Loucy (cell line): ENCODE measurements around the gene ZDHHC14.

Experiments
- H2AFZ ChIP-seq: fragments of 200-600 bp; sonication (generic); 2 replicates; pipeline ENCODE4 v1.6.0; 2016; ENCODE audit warnings: antibody characterized with exemption, mild to moderate bottlenecking, low read length, moderate library complexity
- H3F3A ChIP-seq: fragments of 200-600 bp; 2 replicates; pipeline ENCODE4 v1.6.0; 2016; ENCODE audit warnings: antibody characterized with exemption, low read depth, mild to moderate bottlenecking
- H3K27me3 ChIP-seq: fragments of 200-600 bp; sonication (generic); 2 replicates; pipeline ENCODE4 v1.6.1; 2014; ENCODE audit warnings: low read length, mild to moderate bottlenecking; ENCODE audit not compliant: insufficient read depth, poor library complexity, severe bottlenecking
- H3K36me3 ChIP-seq: fragments of 200-600 bp; sonication (generic); 2 replicates; pipeline ENCODE4 v1.6.1; 2016; ENCODE audit warnings: low read length; ENCODE audit not compliant: insufficient read depth
- H3K4me1 ChIP-seq: fragments of 200-600 bp; sonication (generic); 2 replicates; pipeline ENCODE4 v1.5.1; 2014; ENCODE audit warnings: low read length, mild to moderate bottlenecking; ENCODE audit not compliant: insufficient read depth, poor library complexity, severe bottlenecking
- H3K4me2 ChIP-seq: fragments of 200-600 bp; sonication (generic); 2 replicates; pipeline ENCODE4 v1.6.0; 2014; ENCODE audit warnings: antibody characterized with exemption, low read length, low read depth, mild to moderate bottlenecking; ENCODE audit not compliant: poor library complexity, severe bottlenecking
- H3K4me3 ChIP-seq: fragments of 200-600 bp; sonication (generic); 2 replicates; pipeline ENCODE4 v1.5.1; 2014; ENCODE audit warnings: low read length, mild to moderate bottlenecking, mixed read lengths; ENCODE audit not compliant: poor library complexity, severe bottlenecking
- H3K79me2 ChIP-seq: fragments of 200-600 bp; sonication (generic); 2 replicates; pipeline ENCODE4 v1.6.1; 2014; ENCODE audit warnings: low read length; ENCODE audit not compliant: insufficient read depth
- H3K9ac ChIP-seq: fragments of 200-600 bp; sonication (generic); 2 replicates; pipeline ENCODE4 v1.6.0; 2014; ENCODE audit warnings: mild to moderate bottlenecking, low read depth, low read length, moderate library complexity; ENCODE audit not compliant: poor library complexity, severe bottlenecking
- H3K9me2 ChIP-seq: fragments of 200-600 bp; sonication (generic); replicated peaks from 2 replicates; pipeline ENCODE4 v1.6.1; 2016; ENCODE audit warnings: low read depth, low read length, mixed read lengths
- H3K9me3 ChIP-seq: fragments of 200-600 bp; sonication (generic); 2 replicates; pipeline ENCODE4 v1.6.1; 2014; ENCODE audit warnings: mild to moderate bottlenecking, antibody characterized with exemption, low read length, low read depth; ENCODE audit not compliant: insufficient read depth
- H4K20me1 ChIP-seq: fragments of 200-600 bp; sonication (generic); 2 replicates; pipeline ENCODE4 v1.6.0; 2014; ENCODE audit warnings: antibody characterized with exemption, low read length, mild to moderate bottlenecking; ENCODE audit not compliant: insufficient read depth, poor library complexity, severe bottlenecking
- CTCF ChIP-seq: fragments of 200-600 bp; sonication (generic); conservative IDR thresholded peaks from 2 replicates; pipeline ENCODE4 v1.5.1; 2014; ENCODE audit warnings: mild to moderate bottlenecking, antibody characterized with exemption, low read length
- EZH2phosphoT487 ChIP-seq: fragments of 200-600 bp; IDR thresholded peaks from 2 replicates; pipeline ENCODE4 v1.6.1; 2018; ENCODE audit warnings: antibody characterized with exemption, mild to moderate bottlenecking, moderate library complexity, borderline replicate concordance

Gene ZDHHC14

GRCh38 chr6:157667211-157668008 is 286.4 kb downstream of the ZDHHC14 start:
- TF ChIP-seq EZH2phosphoT487 (no peak), CTCF (peak; percentile 96)

GRCh38 chr6:157668009-157668401 is 287.0 kb downstream of the ZDHHC14 start:
- Histone ChIP-seq H3K9me3 (no peaks in the 10 kb centered on the region), H3K36me3 (no peaks in the 10 kb centered on the region), H3K9me2 (no peaks in the 10 kb centered on the region), H4K20me1 (no peaks in the 10 kb centered on the region), H3F3A (no peaks in the 10 kb centered on the region), H3K27me3 (no peaks in the 10 kb centered on the region), H3K4me1 (no peaks in the 10 kb centered on the region), H3K9ac (no peak overlapping the region), H3K4me3 (no peak overlapping the region), H3K4me2 (no peak overlapping the region), H2AFZ (no peak overlapping the region), H3K79me2 (no peaks in the 10 kb centered on the region)
- TF ChIP-seq EZH2phosphoT487 (no peak), CTCF (no peak)

More at GRCh38 chr6:157667211-157668008, 286.4 kb downstream of the ZDHHC14 start:
- Histone ChIP-seq H3K27me3 (no peaks in the 10 kb centered on the region), H2AFZ (no peak overlapping the region), H3K4me1 (no peaks in the 10 kb centered on the region), H3K9me3 (no peaks in the 10 kb centered on the region), H3K4me3 (no peak overlapping the region), H3K9me2 (no peaks in the 10 kb centered on the region), H3K9ac (no peak overlapping the region), H3K36me3 (no peaks in the 10 kb centered on the region), H3F3A (no peaks in the 10 kb centered on the region), H4K20me1 (no peaks in the 10 kb centered on the region), H3K79me2 (no peaks in the 10 kb centered on the region), H3K4me2 (no peak overlapping the region)

- H3K4me3 ChIP-seq = no peak overlapping the region
Measured at GRCh38 chr6:157668713-157669112, 287.7 kb downstream of the ZDHHC14 start.

More at GRCh38 chr6:157668713-157669112, 287.7 kb downstream of the ZDHHC14 start:
- no peaks in the 10 kb centered on the region for H3K36me3 ChIP-seq
- H3K27me3 ChIP-seq = no peaks in the 10 kb centered on the region
- no peaks in the 10 kb centered on the region for H3K4me1 ChIP-seq
- H3K4me2 ChIP-seq = no peak overlapping the region
- no peaks in the 10 kb centered on the region for H3F3A ChIP-seq
- H3K9me3 ChIP-seq = no peaks in the 10 kb centered on the region
- H4K20me1 ChIP-seq = no peaks in the 10 kb centered on the region
- H3K9me2 ChIP-seq = no peaks in the 10 kb centered on the region
- TF ChIP-seq EZH2phosphoT487 (no peak), CTCF (no peak)
- no peak overlapping the region for H2AFZ ChIP-seq
- no peak overlapping the region for H3K9ac ChIP-seq
- no peaks in the 10 kb centered on the region for H3K79me2 ChIP-seq
